Spleen (tissue), 7 donors: Measurements from ENCODE around the gene AIG1.

ENCODE experiments used
- POLR2A ChIP-seq, 3 donors: fragments of 450-650 bp; IDR thresholded peaks; one replicate each; pipeline ENCODE4 v1.5.1; 2017; ENCODE audit warnings: antibody characterized with exemption in 3 of 3, mild to moderate bottlenecking in 1 of 3
- POLR2AphosphoS5 ChIP-seq, 3 donors: sonication (generic); formaldehyde crosslinking; IDR thresholded peaks; one replicate each; pipeline ENCODE4 v1.5.1; 2017; ENCODE audit warnings: antibody characterized with exemption in 3 of 3
- TF ChIP-seq, protein P1 (sequence below), 11 experiments: fragments of 200-600 bp in 7 of 11; fragments of 450-650 bp in 4 of 11; sonication (generic) in 4 of 11; IDR thresholded peaks in 8 of 11; conservative IDR thresholded peaks in 3 of 11; 1 replicate in 7 of 11; 2 replicates in 4 of 11; pipeline versions ENCODE4 v1.4.0 to v1.8.0; 2016 to 2021; ENCODE audit warnings: antibody characterized with exemption in 11 of 11, inconsistent platforms in 4 of 11, mild to moderate bottlenecking in 1 of 11
- donor health status: DM: no; HTN: no; CAD: no; lungs with moderate emphysema.
- donor health status: DM: no; HTN: no; CAD: no.
- donor health status: DM: no; HTN: no; CAD: no.

DNA sequence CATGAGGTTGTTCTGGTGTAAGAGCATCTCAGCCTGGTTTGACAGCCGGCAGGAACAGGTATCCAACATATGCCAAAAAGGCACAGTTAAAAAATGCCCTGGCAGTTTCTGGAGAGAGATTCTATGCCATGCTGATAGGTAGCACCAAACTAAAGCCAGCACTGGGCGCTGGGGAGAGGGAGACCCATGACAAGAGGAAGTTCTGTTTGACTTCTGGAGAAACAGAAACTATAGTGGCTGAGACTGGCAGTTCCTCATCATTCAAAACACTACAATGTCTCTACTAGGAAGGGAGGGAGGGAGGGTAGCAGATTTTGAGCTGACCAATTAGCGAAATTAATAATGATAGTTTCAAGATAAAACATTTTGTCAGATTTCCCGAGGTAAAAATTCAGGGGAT is 215.7 kb downstream of the AIG1 start:
- TF ChIP-seq, protein P1, sequence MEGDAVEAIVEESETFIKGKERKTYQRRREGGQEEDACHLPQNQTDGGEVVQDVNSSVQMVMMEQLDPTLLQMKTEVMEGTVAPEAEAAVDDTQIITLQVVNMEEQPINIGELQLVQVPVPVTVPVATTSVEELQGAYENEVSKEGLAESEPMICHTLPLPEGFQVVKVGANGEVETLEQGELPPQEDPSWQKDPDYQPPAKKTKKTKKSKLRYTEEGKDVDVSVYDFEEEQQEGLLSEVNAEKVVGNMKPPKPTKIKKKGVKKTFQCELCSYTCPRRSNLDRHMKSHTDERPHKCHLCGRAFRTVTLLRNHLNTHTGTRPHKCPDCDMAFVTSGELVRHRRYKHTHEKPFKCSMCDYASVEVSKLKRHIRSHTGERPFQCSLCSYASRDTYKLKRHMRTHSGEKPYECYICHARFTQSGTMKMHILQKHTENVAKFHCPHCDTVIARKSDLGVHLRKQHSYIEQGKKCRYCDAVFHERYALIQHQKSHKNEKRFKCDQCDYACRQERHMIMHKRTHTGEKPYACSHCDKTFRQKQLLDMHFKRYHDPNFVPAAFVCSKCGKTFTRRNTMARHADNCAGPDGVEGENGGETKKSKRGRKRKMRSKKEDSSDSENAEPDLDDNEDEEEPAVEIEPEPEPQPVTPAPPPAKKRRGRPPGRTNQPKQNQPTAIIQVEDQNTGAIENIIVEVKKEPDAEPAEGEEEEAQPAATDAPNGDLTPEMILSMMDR (IDR thresholded peaks at IDR 0.05 in 8 of 11, conservative IDR thresholded peaks at IDR 0.05 in 3 of 11) = no peak
- TF ChIP-seq POLR2A (IDR thresholded peaks at IDR 0.05) (no peak), POLR2AphosphoS5 (IDR thresholded peaks at IDR 0.05) (no peak)
